Sigmoid colon (tissue), 7 donors: ENCODE data around the gene TRPM1. TPM values are rescaled to one million over a fixed set of nuclear protein-coding genes. Genes with fewer than 3 reads are reported as not detected.

Source experiments
- DNase-seq: peaks from one replicate; pipeline ENCODE4 v3.0.0-alpha.2; 2019
- H3K27ac ChIP-seq, 4 donors: fragments of 200-600 bp; sonication (generic); one replicate each; pipeline ENCODE4 v1.5.1; 2016 to 2019; ENCODE audit warnings: mild to moderate bottlenecking in 1 of 4
- H3K27me3 ChIP-seq, 3 donors: fragments of 200-600 bp; sonication (generic); one replicate each; pipeline ENCODE4 v1.5.1; 2019; ENCODE audit warnings: mild to moderate bottlenecking in 1 of 3
- H3K36me3 ChIP-seq, 4 donors: fragments of 200-600 bp; sonication (generic); one replicate each; pipeline ENCODE4 v1.5.1; 2016 to 2019
- H3K4me1 ChIP-seq, 4 donors: fragments of 200-600 bp; sonication (generic); one replicate each; pipeline ENCODE4 v1.5.1; 2017 to 2019
- H3K4me3 ChIP-seq, 4 donors: fragments of 200-600 bp; sonication (generic); one replicate each; pipeline ENCODE4 v1.5.1; 2017 to 2019; ENCODE audit warnings: mild to moderate bottlenecking in 2 of 4, moderate library complexity in 1 of 4
- H3K9me3 ChIP-seq, 4 donors: fragments of 200-600 bp in 3 of 4; sonication (generic) in 3 of 4; one replicate each; pipeline versions ENCODE4 v1.5.1 to v1.6.1; 2013 to 2019
- EP300 ChIP-seq, 4 donors: sonication (generic); formaldehyde crosslinking; IDR thresholded peaks; one replicate each; pipeline ENCODE4 v1.6.1; 2017; ENCODE audit warnings: antibody characterized with exemption in 4 of 4
- POLR2A ChIP-seq, 2 donors: fragments of 450-650 bp; IDR thresholded peaks; one replicate each; pipeline ENCODE4 v1.6.1; 2016; ENCODE audit warnings: antibody characterized with exemption in 2 of 2, mild to moderate bottlenecking in 2 of 2, moderate library complexity in 2 of 2
- POLR2AphosphoS5 ChIP-seq, 4 donors: sonication (generic); formaldehyde crosslinking; IDR thresholded peaks; one replicate each; pipeline ENCODE4 v1.6.1; 2017; ENCODE audit warnings: antibody characterized with exemption in 4 of 4
- WGBS, 2 donors: extraction: QIAGEN DNeasy Blood & Tissue Kit; methylation state at CpG; one replicate each; pipeline ENCODE4 v1.1.7; 2013; 5-methylcytosine and 5-hydroxymethylcytosine counted together
- intact Hi-C: fragments of 100-400 bp; cut with DNase I; formaldehyde crosslinking; loops from one replicate; pipeline ENCODE4 v1.15.1; 2023
- polyA plus RNA-seq, 3 donors: library from polyadenylated mRNA; stranded (reverse); fragments of 200-250 nt; gene quantifications; one replicate each; pipeline ENCODE4 v1.2.3, GENCODE V29; 2013
- total RNA-seq, 4 donors: library from RNA; depleted of rRNA; stranded (reverse); fragments of >200 nt; gene quantifications; one replicate each; pipeline ENCODE4 v1.1.0, GENCODE V29; 2016
- TF ChIP-seq, protein P1 (sequence below), 4 experiments: fragments of 450-650 bp in 3 of 4; fragments of 200-600 bp in 1 of 4; IDR thresholded peaks; one replicate each; pipeline ENCODE4 v1.5.1; 2016 to 2019; ENCODE audit warnings: antibody characterized with exemption in 4 of 4, mild to moderate bottlenecking in 3 of 4, moderate library complexity in 2 of 4
- donor health status: healthy with polysubstance abuse.
- donor health status: Bipolar disorder and iron deficiency.
- donor health status: healthy.

TRPM1 gene
- total and polyA plus RNA-seq, 7 donors = 0.12 TPM; not detected in 6

DNA sequence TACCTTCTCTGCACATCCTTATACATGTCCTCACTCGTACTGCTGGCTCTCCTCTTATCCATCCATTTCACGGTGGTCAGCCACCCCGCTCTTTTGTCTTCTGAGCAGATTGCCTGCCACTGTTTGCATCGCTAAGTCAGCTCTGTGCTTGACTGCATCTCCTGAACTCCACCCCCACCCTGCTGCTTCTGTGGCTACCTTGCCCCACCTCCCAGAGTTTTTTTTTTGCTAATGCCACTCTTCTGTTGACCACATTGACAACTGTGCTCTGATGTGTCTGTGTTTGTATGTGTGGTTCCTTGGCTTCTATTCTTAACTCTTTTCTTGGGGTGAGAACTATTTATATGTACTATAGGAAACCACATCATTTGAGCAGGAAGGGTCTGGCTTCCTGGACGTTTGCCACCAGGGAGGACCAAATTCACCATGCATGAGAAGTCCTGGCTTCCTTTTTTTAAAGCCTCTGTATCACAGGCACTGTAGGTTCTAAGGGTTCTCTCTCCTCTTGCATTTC, 97.2 kb downstream of the TRPM1 start:
- Histone ChIP-seq H3K4me3 (no peak overlapping the region), H3K27ac (no peak overlapping the region), H3K36me3 (no peaks in the 10 kb centered on the region), H3K4me1 (no peaks in the 10 kb centered on the region), H3K27me3 (peaks cover 0 to 11% (median 0%) of the 10 kb centered on the region in 3 donors), H3K9me3 (no peaks in the 10 kb centered on the region)
- WGBS, 2 donors = 35 to 75% methylated on average over 5 of the region's 5 CpGs
- DNase-seq = no peak
- TF ChIP-seq EP300 (IDR thresholded peaks at IDR 0.05) (no peak), POLR2A (IDR thresholded peaks at IDR 0.05) (no peak), POLR2AphosphoS5 (IDR thresholded peaks at IDR 0.05) (no peak)
- TF ChIP-seq, protein P1, sequence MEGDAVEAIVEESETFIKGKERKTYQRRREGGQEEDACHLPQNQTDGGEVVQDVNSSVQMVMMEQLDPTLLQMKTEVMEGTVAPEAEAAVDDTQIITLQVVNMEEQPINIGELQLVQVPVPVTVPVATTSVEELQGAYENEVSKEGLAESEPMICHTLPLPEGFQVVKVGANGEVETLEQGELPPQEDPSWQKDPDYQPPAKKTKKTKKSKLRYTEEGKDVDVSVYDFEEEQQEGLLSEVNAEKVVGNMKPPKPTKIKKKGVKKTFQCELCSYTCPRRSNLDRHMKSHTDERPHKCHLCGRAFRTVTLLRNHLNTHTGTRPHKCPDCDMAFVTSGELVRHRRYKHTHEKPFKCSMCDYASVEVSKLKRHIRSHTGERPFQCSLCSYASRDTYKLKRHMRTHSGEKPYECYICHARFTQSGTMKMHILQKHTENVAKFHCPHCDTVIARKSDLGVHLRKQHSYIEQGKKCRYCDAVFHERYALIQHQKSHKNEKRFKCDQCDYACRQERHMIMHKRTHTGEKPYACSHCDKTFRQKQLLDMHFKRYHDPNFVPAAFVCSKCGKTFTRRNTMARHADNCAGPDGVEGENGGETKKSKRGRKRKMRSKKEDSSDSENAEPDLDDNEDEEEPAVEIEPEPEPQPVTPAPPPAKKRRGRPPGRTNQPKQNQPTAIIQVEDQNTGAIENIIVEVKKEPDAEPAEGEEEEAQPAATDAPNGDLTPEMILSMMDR (IDR thresholded peaks at IDR 0.05) = no peak
- intact Hi-C loops = no loop called here

DNA sequence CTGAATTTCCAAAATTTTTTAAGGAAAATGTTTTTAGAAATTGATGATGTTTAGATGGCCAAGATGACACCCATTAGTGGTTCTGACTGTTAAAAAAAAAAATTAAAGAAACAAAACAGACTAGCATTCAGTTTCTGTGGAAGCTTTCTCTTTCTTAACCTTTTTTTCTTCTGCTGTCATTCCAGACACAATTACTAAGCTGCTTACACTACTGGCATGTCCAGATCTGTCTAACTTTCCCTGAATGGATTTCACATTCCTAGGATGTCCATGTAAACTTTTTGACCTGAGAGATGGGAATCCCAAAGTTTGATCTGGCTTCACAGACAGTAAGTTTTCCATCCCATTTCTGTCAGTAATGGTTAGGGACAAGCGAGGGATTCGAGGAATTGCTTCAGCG, 99.8 kb downstream of the TRPM1 start:
- intact Hi-C loops = no loop called here
- WGBS, 2 donors = 95 to 96% methylated on average over 3 of the region's 3 CpGs
- Histone ChIP-seq H3K27me3 (peaks cover 0 to 11% (median 0%) of the 10 kb centered on the region in 3 donors), H3K36me3 (no peaks in the 10 kb centered on the region), H3K9me3 (no peaks in the 10 kb centered on the region), H3K4me1 (no peaks in the 10 kb centered on the region), H3K27ac (no peak overlapping the region), H3K4me3 (no peak overlapping the region)
- DNase-seq = no peak
- no peak for TF ChIP-seq POLR2AphosphoS5 (IDR thresholded peaks at IDR 0.05)
- TF ChIP-seq, protein P1 (IDR thresholded peaks at IDR 0.05) = no peak
- no peak for TF ChIP-seq EP300 (IDR thresholded peaks at IDR 0.05)
- TF ChIP-seq POLR2A (IDR thresholded peaks at IDR 0.05) = no peak

DNA sequence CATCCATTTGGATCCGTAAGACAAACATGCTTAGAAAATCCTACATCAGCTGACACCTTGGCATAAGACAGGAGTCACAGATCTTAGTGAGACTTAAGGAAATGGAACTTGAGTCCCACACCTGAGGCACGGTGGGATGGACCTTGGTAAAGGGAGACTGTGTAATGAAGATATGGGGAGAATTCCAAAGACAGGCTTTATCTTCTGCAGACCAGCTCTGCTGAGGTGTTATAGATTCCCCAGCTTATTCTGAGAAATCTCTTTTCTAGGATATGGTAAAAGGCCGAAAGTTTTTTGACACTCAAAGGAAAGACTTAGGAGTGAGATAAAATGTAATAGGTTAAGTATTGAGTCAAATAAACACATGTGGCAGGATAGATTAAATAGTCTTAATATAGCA, 101.8 kb downstream of the TRPM1 start:
- Histone ChIP-seq H3K9me3 (no peaks in the 10 kb centered on the region), H3K4me1 (no peaks in the 10 kb centered on the region), H3K27ac (no peak overlapping the region), H3K27me3 (peaks cover 0 to 11% (median 0%) of the 10 kb centered on the region in 3 donors), H3K4me3 (no peak overlapping the region), H3K36me3 (no peaks in the 10 kb centered on the region)
- DNase-seq = no peak
- intact Hi-C loops = no loop called here
- TF ChIP-seq EP300 (IDR thresholded peaks at IDR 0.05) (no peak), POLR2A (IDR thresholded peaks at IDR 0.05) (no peak), POLR2AphosphoS5 (IDR thresholded peaks at IDR 0.05) (no peak)
- TF ChIP-seq, protein P1 (IDR thresholded peaks at IDR 0.05) = no peak
- WGBS, 2 donors = 90 to 92% methylated on average over 3 of the region's 3 CpGs

- TF ChIP-seq EP300 (IDR thresholded peaks at IDR 0.05) (no peak), POLR2A (IDR thresholded peaks at IDR 0.05) (no peak), POLR2AphosphoS5 (IDR thresholded peaks at IDR 0.05) (no peak)
- TF ChIP-seq, protein P1 (IDR thresholded peaks at IDR 0.05) = no peak
- no peaks in the 10 kb centered on the region for H3K36me3 ChIP-seq
- intact Hi-C loops = no loop called here
- no peak overlapping the region for H3K27ac ChIP-seq
- WGBS, 2 donors = 89 to 97% methylated on average over 1 of the region's 1 CpG
- peaks cover 0 to 4% (median 0%) of the 10 kb centered on the region in 4 donors for H3K4me1 ChIP-seq
- H3K9me3 ChIP-seq = no peaks in the 10 kb centered on the region
- DNase-seq = no peak
- no peak overlapping the region for H3K4me3 ChIP-seq
- H3K27me3 ChIP-seq = peaks cover 0 to 7% (median 0%) of the 10 kb centered on the region in 3 donors
These were observed 104.3 kb downstream of the TRPM1 start for GRCh38 chr15:30997270-30997669.
